ENCODE results near the gene PLEKHA3. TPM values are rescaled to one million over a fixed set of nuclear protein-coding genes. Genes with fewer than 3 reads are reported as not detected.
"Not testable (repeated sequence)": the region's sequence is repeated elsewhere in the genome, so short reads cannot be mapped to it uniquely, and the experiment has no call there.

PLEKHA3 gene
- polyA plus RNA-seq, 2 donors, result 0.79 to 1.4 TPM

- Histone ChIP-seq H3K27ac (ENCODE audit: low read depth in 2 of 2, low read length in 1 of 2) (no peak overlapping the region), H3K36me3 (ENCODE audit: control insufficient read depth in 2 of 2, insufficient read depth in 2 of 2, low read length in 1 of 2) (peaks cover 0 to 9% of the 10 kb centered on the region in 2 donors), H3K9me3 (ENCODE audit: control insufficient read depth in 2 of 2, insufficient read depth in 1 of 2, low read depth in 1 of 2, low read length in 1 of 2) (no peaks in the 10 kb centered on the region), H3K27me3 (ENCODE audit: control insufficient read depth in 1 of 2, insufficient read depth in 2 of 2, low read length in 2 of 2) (no peaks in the 10 kb centered on the region), H3K4me1 (ENCODE audit: control insufficient read depth in 2 of 2, insufficient read depth in 2 of 2, low read length in 1 of 2) (no peaks in the 10 kb centered on the region), H3K4me3 (ENCODE audit: low read depth in 1 of 2, low read length in 2 of 2) (no peak overlapping the region)
- WGBS, 2 donors, result 85 to 88% methylated on average over 2 of the region's 2 CpGs
Observed at GRCh38 chr2:178514664-178515063, 34.4 kb downstream of the PLEKHA3 start.

DNA sequence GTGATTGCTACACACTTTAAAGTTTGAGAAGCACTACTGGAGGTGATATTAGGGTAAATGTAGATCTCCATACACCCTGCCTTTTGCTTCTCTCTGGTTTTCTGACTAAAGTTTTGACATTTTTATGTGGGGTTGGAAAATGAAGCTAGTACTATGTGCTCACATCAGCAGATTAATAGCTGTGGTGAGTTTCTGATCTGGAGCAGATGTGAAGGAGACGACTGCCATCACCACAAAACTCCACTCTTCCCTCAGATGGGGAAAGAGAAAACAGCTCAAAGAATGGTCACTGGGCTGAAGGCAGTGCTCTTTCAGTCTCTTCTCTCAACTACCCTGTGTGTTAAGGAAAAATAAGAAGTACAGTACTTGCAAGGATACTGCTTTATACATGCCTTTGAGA is 37.2 kb downstream of the PLEKHA3 start:
- Histone ChIP-seq H3K36me3 (ENCODE audit: control insufficient read depth in 2 of 2, insufficient read depth in 2 of 2, low read length in 1 of 2) (peaks cover 0 to 9% of the 10 kb centered on the region in 2 donors), H3K4me3 (ENCODE audit: low read depth in 1 of 2, low read length in 2 of 2) (no peak overlapping the region), H3K27ac (ENCODE audit: low read depth in 2 of 2, low read length in 1 of 2) (no peak overlapping the region), H3K9me3 (ENCODE audit: control insufficient read depth in 2 of 2, insufficient read depth in 1 of 2, low read depth in 1 of 2, low read length in 1 of 2) (no peaks in the 10 kb centered on the region), H3K27me3 (ENCODE audit: control insufficient read depth in 1 of 2, insufficient read depth in 2 of 2, low read length in 2 of 2) (no peaks in the 10 kb centered on the region), H3K4me1 (ENCODE audit: control insufficient read depth in 2 of 2, insufficient read depth in 2 of 2, low read length in 1 of 2) (no peaks in the 10 kb centered on the region)
- WGBS, 2 donors, result 81% methylated on average over 1 of the region's 1 CpG

DNA sequence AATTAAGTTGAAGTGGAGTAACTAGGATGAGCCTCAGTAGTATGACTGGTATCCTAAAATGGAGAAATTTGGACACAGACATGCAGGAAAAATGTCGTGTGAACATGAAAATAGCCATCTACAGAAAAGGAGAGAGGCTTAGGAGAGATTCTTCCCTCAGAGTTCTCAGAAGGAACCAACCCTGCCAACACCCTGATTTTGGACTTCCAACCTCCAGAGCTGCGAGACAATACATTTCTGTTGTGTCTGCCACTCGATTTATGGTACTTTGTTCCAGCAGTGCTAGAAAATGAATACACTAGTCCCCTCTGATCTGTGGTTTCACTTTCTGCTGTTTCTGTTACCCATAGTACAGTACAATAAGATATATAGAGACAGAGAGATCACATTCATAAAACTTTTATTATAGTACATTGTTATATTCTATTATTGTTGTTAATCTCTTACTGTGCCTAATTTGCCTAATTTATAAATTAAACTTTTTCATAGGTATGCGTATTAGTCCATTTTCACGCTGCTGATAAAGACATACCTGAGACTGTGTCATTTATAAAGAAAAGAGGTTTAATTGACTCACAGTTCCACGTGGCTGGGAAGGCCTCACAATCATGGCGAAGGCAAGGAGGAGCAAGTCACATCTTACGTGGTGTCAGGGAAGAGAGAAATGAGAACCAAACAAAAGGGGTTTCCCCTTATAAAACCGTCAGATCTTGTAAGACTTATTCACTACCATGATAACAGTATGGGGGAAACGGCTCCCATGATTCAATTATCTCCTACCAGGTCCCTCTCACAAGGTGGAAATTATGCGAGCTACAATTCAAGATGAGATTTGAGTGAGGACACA is 41.3 kb downstream of the PLEKHA3 start:
- Histone ChIP-seq H3K27me3 (ENCODE audit: control insufficient read depth in 1 of 2, insufficient read depth in 2 of 2, low read length in 2 of 2) (no peaks in the 10 kb centered on the region), H3K9me3 (ENCODE audit: control insufficient read depth in 2 of 2, insufficient read depth in 1 of 2, low read depth in 1 of 2, low read length in 1 of 2) (no peaks in the 10 kb centered on the region), H3K36me3 (ENCODE audit: control insufficient read depth in 2 of 2, insufficient read depth in 2 of 2, low read length in 1 of 2) (peaks cover 0 to 6% of the 10 kb centered on the region in 2 donors), H3K4me3 (ENCODE audit: low read depth in 1 of 2, low read length in 2 of 2) (no peak overlapping the region), H3K27ac (ENCODE audit: low read depth in 2 of 2, low read length in 1 of 2) (no peak overlapping the region), H3K4me1 (ENCODE audit: control insufficient read depth in 2 of 2, insufficient read depth in 2 of 2, low read length in 1 of 2) (no peaks in the 10 kb centered on the region)
- 89% methylated on average over 11 of the region's 11 CpGs for WGBS, 2 donors

DNA sequence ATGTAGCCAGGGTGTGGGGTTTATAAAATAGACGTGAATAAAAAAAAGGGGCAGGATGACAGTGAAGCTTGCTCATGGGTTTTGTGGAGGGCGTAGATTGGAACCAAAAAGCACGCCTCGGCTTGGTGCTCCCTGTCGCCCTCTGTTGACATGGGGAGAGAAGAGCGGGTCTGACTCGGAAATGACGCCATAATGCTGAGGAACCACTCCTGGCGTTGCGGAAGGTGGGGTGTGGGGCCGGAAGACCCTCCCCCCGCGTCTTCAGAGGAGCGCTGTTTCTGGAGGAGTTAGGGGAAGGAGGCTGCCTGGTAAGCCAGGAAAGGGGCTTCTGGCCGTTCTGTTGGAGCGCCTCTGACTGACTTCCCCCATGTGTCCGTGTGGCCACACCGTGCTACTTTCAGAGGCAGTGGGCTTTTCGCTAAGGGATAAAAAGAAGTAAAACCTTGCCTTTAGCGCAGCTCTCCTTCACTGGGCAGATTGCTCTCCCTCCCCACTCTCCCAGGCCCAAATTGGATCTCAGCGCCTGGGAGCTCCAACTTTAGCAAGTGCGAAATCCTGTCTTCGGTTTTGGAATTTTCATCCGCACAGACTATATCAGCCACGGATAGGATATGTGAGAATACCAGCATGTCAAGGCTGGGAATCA is 42.8 kb downstream of the PLEKHA3 start:
- 16 to 23% methylated on average over 25 of the region's 25 CpGs for WGBS, 2 donors
- H3K9me3 ChIP-seq (ENCODE audit: control insufficient read depth in 2 of 2, insufficient read depth in 1 of 2, low read depth in 1 of 2, low read length in 1 of 2), result no peaks in the 10 kb centered on the region
- H3K4me1 ChIP-seq (ENCODE audit: control insufficient read depth in 2 of 2, insufficient read depth in 2 of 2, low read length in 1 of 2), result no peaks in the 10 kb centered on the region
- peaks cover 0 to 6% of the 10 kb centered on the region in 2 donors for H3K36me3 ChIP-seq (ENCODE audit: control insufficient read depth in 2 of 2, insufficient read depth in 2 of 2, low read length in 1 of 2)
- peak overlapping the region; percentile 77 to 88 for H3K27ac ChIP-seq (ENCODE audit: low read depth in 2 of 2, low read length in 1 of 2)
- H3K4me3 ChIP-seq (ENCODE audit: low read depth in 1 of 2, low read length in 2 of 2), result peak overlapping the region; percentile 70 to 76
- no peaks in the 10 kb centered on the region for H3K27me3 ChIP-seq (ENCODE audit: control insufficient read depth in 1 of 2, insufficient read depth in 2 of 2, low read length in 2 of 2)

DNA sequence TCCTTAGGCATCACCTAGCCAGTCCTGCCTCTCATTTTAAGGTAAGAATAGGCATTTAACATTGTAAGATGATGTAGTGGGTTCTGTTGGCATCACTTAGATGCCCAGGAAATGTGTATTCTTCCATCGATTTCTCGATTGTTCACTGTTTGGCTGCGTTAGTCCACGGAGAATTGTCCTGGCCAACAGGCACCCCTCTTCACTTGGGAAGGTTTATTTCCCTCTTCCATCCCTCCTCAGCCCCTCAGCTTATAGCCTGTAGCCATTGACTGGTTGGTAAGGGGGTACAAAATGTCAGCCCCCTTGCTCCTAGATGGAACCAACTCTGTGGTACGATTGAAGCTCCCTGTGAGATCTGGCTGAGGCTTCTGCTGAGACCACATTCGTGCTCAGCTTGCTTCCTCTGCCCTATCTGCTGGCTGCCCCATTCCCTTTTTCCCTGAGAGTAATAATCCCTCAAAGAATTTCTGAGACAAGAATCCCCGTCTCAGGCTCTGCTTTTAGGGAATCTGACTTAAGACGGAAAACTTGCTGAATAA is 43.4 kb downstream of the PLEKHA3 start:
- no peaks in the 10 kb centered on the region for H3K4me1 ChIP-seq (ENCODE audit: control insufficient read depth in 2 of 2, insufficient read depth in 2 of 2, low read length in 1 of 2)
- H3K4me3 ChIP-seq (ENCODE audit: low read depth in 1 of 2, low read length in 2 of 2), result peak overlapping the region; percentile 70 to 76
- no peaks in the 10 kb centered on the region for H3K9me3 ChIP-seq (ENCODE audit: control insufficient read depth in 2 of 2, insufficient read depth in 1 of 2, low read depth in 1 of 2, low read length in 1 of 2)
- H3K27me3 ChIP-seq (ENCODE audit: control insufficient read depth in 1 of 2, insufficient read depth in 2 of 2, low read length in 2 of 2), result no peaks in the 10 kb centered on the region
- 29 to 32% methylated on average over 8 of the region's 8 CpGs for WGBS, 2 donors
- H3K36me3 ChIP-seq (ENCODE audit: control insufficient read depth in 2 of 2, insufficient read depth in 2 of 2, low read length in 1 of 2), result peaks cover 0 to under 1% of the 10 kb centered on the region in 2 donors
- peak overlapping the region; percentile 77 to 88 for H3K27ac ChIP-seq (ENCODE audit: low read depth in 2 of 2, low read length in 1 of 2)

DNA sequence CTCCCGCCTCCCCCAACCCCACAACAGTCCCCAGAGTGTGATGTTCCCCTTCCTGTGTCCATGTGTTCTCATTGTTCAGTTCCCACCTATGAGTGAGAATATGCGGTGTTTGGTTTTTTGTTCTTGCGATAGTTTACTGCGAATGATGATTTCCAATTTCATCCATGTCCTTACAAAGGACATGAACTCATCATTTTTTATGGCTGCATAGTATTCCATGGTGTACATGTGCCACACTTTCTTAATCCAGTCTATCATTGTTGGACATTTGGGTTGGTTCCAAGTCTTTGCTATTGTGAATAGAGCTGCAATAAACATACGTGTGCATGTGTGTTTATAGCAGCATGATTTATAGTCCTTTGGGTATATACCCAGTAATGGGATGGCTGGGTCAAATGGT is 44.8 kb downstream of the PLEKHA3 start:
- H3K27me3 ChIP-seq (ENCODE audit: control insufficient read depth in 1 of 2, insufficient read depth in 2 of 2, low read length in 2 of 2); H3K9me3 ChIP-seq (ENCODE audit: control insufficient read depth in 2 of 2, insufficient read depth in 1 of 2, low read depth in 1 of 2, low read length in 1 of 2); H3K4me3 ChIP-seq (ENCODE audit: low read depth in 1 of 2, low read length in 2 of 2); H3K27ac ChIP-seq (ENCODE audit: low read depth in 2 of 2, low read length in 1 of 2); H3K36me3 ChIP-seq (ENCODE audit: control insufficient read depth in 2 of 2, insufficient read depth in 2 of 2, low read length in 1 of 2); H3K4me1 ChIP-seq (ENCODE audit: control insufficient read depth in 2 of 2, insufficient read depth in 2 of 2, low read length in 1 of 2): not testable (repeated sequence)
- 93 to 95% methylated on average over 2 to 4 of the region's 5 CpGs for WGBS, 2 donors

DNA sequence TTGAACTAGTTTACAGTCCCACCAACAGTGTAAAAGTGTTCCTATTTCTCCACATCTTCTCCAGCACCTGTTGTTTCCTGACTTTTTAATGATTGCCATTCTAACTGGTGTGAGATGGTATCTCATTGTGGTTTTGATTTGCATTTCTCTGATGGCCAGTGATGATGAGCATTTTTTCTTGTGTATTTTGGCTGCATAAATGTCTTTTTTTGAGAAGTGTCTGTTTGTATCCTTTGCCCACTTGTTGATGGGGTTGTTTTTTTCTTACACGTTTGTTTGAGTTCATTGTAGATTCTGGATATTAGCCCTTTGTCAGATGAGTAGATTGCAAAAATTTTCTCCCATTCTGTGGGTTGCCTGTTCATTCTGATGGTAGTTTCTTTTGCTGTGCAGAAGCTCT is 45.2 kb downstream of the PLEKHA3 start:
- not testable (repeated sequence) for H3K36me3 ChIP-seq (ENCODE audit: control insufficient read depth in 2 of 2, insufficient read depth in 2 of 2, low read length in 1 of 2); H3K4me1 ChIP-seq (ENCODE audit: control insufficient read depth in 2 of 2, insufficient read depth in 2 of 2, low read length in 1 of 2); H3K27ac ChIP-seq (ENCODE audit: low read depth in 2 of 2, low read length in 1 of 2); H3K27me3 ChIP-seq (ENCODE audit: control insufficient read depth in 1 of 2, insufficient read depth in 2 of 2, low read length in 2 of 2); H3K4me3 ChIP-seq (ENCODE audit: low read depth in 1 of 2, low read length in 2 of 2); H3K9me3 ChIP-seq (ENCODE audit: control insufficient read depth in 2 of 2, insufficient read depth in 1 of 2, low read depth in 1 of 2, low read length in 1 of 2)
- WGBS, 2 donors, result 74 to 92% methylated on average over 1 of the region's 1 CpG

- no peak overlapping the region for H3K4me3 ChIP-seq (ENCODE audit: low read depth in 1 of 2, low read length in 2 of 2)
- H3K36me3 ChIP-seq (ENCODE audit: control insufficient read depth in 2 of 2, insufficient read depth in 2 of 2, low read length in 1 of 2), result peaks cover 0 to under 1% of the 10 kb centered on the region in 2 donors
- H3K27ac ChIP-seq (ENCODE audit: low read depth in 2 of 2, low read length in 1 of 2), result no peak overlapping the region
- no peaks in the 10 kb centered on the region for H3K27me3 ChIP-seq (ENCODE audit: control insufficient read depth in 1 of 2, insufficient read depth in 2 of 2, low read length in 2 of 2)
- no peaks in the 10 kb centered on the region for H3K9me3 ChIP-seq (ENCODE audit: control insufficient read depth in 2 of 2, insufficient read depth in 1 of 2, low read depth in 1 of 2, low read length in 1 of 2)
- H3K4me1 ChIP-seq (ENCODE audit: control insufficient read depth in 2 of 2, insufficient read depth in 2 of 2, low read length in 1 of 2), result no peaks in the 10 kb centered on the region
- 97% methylated on average over 4 of the region's 4 CpGs for WGBS, 2 donors
Observed at GRCh38 chr2:178526256-178526655, 46.0 kb downstream of the PLEKHA3 start.

- 86 to 88% methylated on average over 2 of the region's 2 CpGs for WGBS, 2 donors
- Histone ChIP-seq H3K9me3 (ENCODE audit: control insufficient read depth in 2 of 2, insufficient read depth in 1 of 2, low read depth in 1 of 2, low read length in 1 of 2) (no peaks in the 10 kb centered on the region), H3K36me3 (ENCODE audit: control insufficient read depth in 2 of 2, insufficient read depth in 2 of 2, low read length in 1 of 2) (peaks cover 0 to 7% of the 10 kb centered on the region in 2 donors), H3K27ac (ENCODE audit: low read depth in 2 of 2, low read length in 1 of 2) (no peak overlapping the region), H3K4me1 (ENCODE audit: control insufficient read depth in 2 of 2, insufficient read depth in 2 of 2, low read length in 1 of 2) (no peaks in the 10 kb centered on the region), H3K4me3 (ENCODE audit: low read depth in 1 of 2, low read length in 2 of 2) (no peak overlapping the region), H3K27me3 (ENCODE audit: control insufficient read depth in 1 of 2, insufficient read depth in 2 of 2, low read length in 2 of 2) (no peaks in the 10 kb centered on the region)
Observed at GRCh38 chr2:178527592-178527991, 47.3 kb downstream of the PLEKHA3 start.

Data from esophagus (tissue), 2 donors.